GM19238 (cell line): ENCODE data around the gene TASP1.
"Not testable (repeated sequence)": the region's sequence is repeated elsewhere in the genome, so short reads cannot be mapped to it uniquely, and the experiment has no call there.

Source experiments
- DNase-seq: peaks from one replicate; pipeline ENCODE4 v3.0.0; 2011; ENCODE audit warnings: low spot score; ENCODE audit not compliant: insufficient read length

The TASP1 gene

GRCh38 chr20:13494019-13494418 is 144.7 kb downstream of the TASP1 start:
- DNase-seq: no peak

GRCh38 chr20:13493143-13493542 is 145.6 kb downstream of the TASP1 start:
- DNase-seq: no peak

GRCh38 chr20:13492001-13492481 is 146.7 kb downstream of the TASP1 start:
- no peak for DNase-seq

- DNase-seq: no peak
Measured at GRCh38 chr20:13487202-13487601, 151.5 kb downstream of the TASP1 start.

- no peak for DNase-seq
Measured at GRCh38 chr20:13486694-13487093, 152.0 kb downstream of the TASP1 start.

GRCh38 chr20:13485576-13485975 is 153.2 kb downstream of the TASP1 start:
- DNase-seq: no peak

GRCh38 chr20:13485019-13485418 is 153.7 kb downstream of the TASP1 start:
- not testable (repeated sequence) for DNase-seq

- not testable (repeated sequence) for DNase-seq
Measured at GRCh38 chr20:13483472-13483871, 155.3 kb downstream of the TASP1 start.

- DNase-seq: no peak
Measured at GRCh38 chr20:13478366-13478765, 160.4 kb downstream of the TASP1 start.

GRCh38 chr20:13474467-13474866 is 164.3 kb downstream of the TASP1 start:
- no peak for DNase-seq

- no peak for DNase-seq
Measured at GRCh38 chr20:13469262-13469661, 169.5 kb downstream of the TASP1 start.

GRCh38 chr20:13468166-13468565 is 170.6 kb downstream of the TASP1 start:
- no peak for DNase-seq

GRCh38 chr20:13464702-13465101 is 174.0 kb downstream of the TASP1 start:
- no peak for DNase-seq

GRCh38 chr20:13461849-13462458 is 176.8 kb downstream of the TASP1 start:
- no peak for DNase-seq

GRCh38 chr20:13458860-13459451 is 179.8 kb downstream of the TASP1 start:
- peak; percentile 4 for DNase-seq

GRCh38 chr20:13457487-13457886 is 181.2 kb downstream of the TASP1 start:
- no peak for DNase-seq

- no peak for DNase-seq
Measured at GRCh38 chr20:13455713-13456112, 183.0 kb downstream of the TASP1 start.

GRCh38 chr20:13453367-13453766 is 185.4 kb downstream of the TASP1 start:
- DNase-seq: no peak

GRCh38 chr20:13452470-13453124 is 186.1 kb downstream of the TASP1 start:
- DNase-seq: no peak

GRCh38 chr20:13449868-13450434 is 188.8 kb downstream of the TASP1 start:
- no peak for DNase-seq

GRCh38 chr20:13447385-13448180 is 191.1 kb downstream of the TASP1 start:
- DNase-seq: no peak

- DNase-seq: no peak
Measured at GRCh38 chr20:13443690-13444089, 195.0 kb downstream of the TASP1 start.
